K562 (cell line): ENCODE data around the gene TMC4. TPM values are rescaled to one million over a fixed set of nuclear protein-coding genes. Genes with fewer than 3 reads are reported as not detected.

Source experiments
- CAMTA2 ChIP-seq: fragments of 250-450 bp; sonication (Bioruptor Pico); conservative IDR thresholded peaks from 2 replicates; pipeline ENCODE4 v1.5.1; 2022
- ESRRB ChIP-seq: fragments of 250-450 bp; sonication (Bioruptor Pico); IDR thresholded peaks from 2 replicates; pipeline ENCODE4 v1.5.0; 2020; ENCODE audit warnings: mild to moderate bottlenecking, moderate library complexity, borderline replicate concordance
- NELFE ChIP-seq: IDR thresholded peaks from 2 replicates; pipeline ENCODE4 v1.6.1; 2011; ENCODE audit warnings: mild to moderate bottlenecking; ENCODE audit not compliant: insufficient read depth, insufficient read length
- RBM15 ChIP-seq: fragments of 200-400 bp; formaldehyde crosslinking; IDR thresholded peaks from 2 replicates; pipeline ENCODE4 v1.6.1; 2018; ENCODE audit warnings: mild to moderate bottlenecking, low read length, moderate library complexity; ENCODE audit not compliant: insufficient read depth
- SOX6 ChIP-seq: fragments of 450-650 bp; IDR thresholded peaks from 2 replicates; pipeline ENCODE4 v1.6.1; 2014; ENCODE audit warnings: mild to moderate bottlenecking
- ZFP1 ChIP-seq: fragments of 450-650 bp; formaldehyde crosslinking; IDR thresholded peaks from 2 replicates; pipeline ENCODE4 v1.4.0; 2020; ENCODE audit warnings: mild to moderate bottlenecking, mixed read lengths
- ZNF274 ChIP-seq: IDR thresholded peaks from 2 replicates; pipeline ENCODE4 v1.6.1; 2011; ENCODE audit warnings: low read depth, mild to moderate bottlenecking, low read length, moderate library complexity, borderline replicate concordance
- ZNF354B ChIP-seq: fragments of 250-450 bp; sonication (Bioruptor Pico); IDR thresholded peaks from 2 replicates; pipeline ENCODE4 v1.4.0; 2020
- ZNF436 ChIP-seq: fragments of 250-450, 450-650 bp; sonication (Bioruptor Pico); formaldehyde crosslinking; IDR thresholded peaks from 2 replicates; pipeline ENCODE4 v1.7.0; 2020; ENCODE audit warnings: mild to moderate bottlenecking
- ZNF584 ChIP-seq: fragments of 200-800 bp; sonication (Bioruptor generic); IDR thresholded peaks from 2 replicates; pipeline ENCODE4 v1.6.1; 2016; ENCODE audit warnings: low read depth, mild to moderate bottlenecking, missing genetic modification characterization, missing compliant biosample characterization
- ZNF717 ChIP-seq: fragments of 250-450 bp; sonication (Bioruptor Pico); IDR thresholded peaks from 2 replicates; pipeline ENCODE4 v1.5.0; 2021
- ZNF79 ChIP-seq: fragments of 250-450 bp; sonication (Bioruptor Pico); IDR thresholded peaks from 2 replicates; pipeline ENCODE4 v1.4.0; 2020; ENCODE audit warnings: low read depth, mild to moderate bottlenecking, moderate library complexity
- polyA plus RNA-seq, 8 experiments: library from polyadenylated mRNA; depleted of rRNA in 4 of 8; stranded (reverse) in 5 of 8; unstranded in 3 of 8; fragments of >200 nt; fragmentation: Nextera tagmentation in 2 of 8; fragmentation: Illumina TruSeq in 1 of 8; extraction: Ambion mirVana in 2 of 8; extraction: Trizol in 1 of 8; gene quantifications; 2 replicates each; pipeline versions ENCODE4 v1.2.1 to v1.2.3, GENCODE V29; 2011 to 2014; ENCODE audit warnings: inconsistent platforms in 1 of 8, missing spikeins in 1 of 8
- total RNA-seq, 7 experiments: library from RNA; depleted of rRNA in 6 of 7; stranded (reverse); fragments of >200 nt in 6 of 7; fragmentation: Illumina TruSeq in 2 of 7; extraction: Trizol in 2 of 7; gene quantifications; 2 replicates each; pipeline versions ENCODE4 v1.2.1 to v1.2.3, GENCODE V29; 2011 to 2021; ENCODE audit warnings: low replicate concordance in 1 of 7
- TF ChIP-seq, protein P1 (sequence below): fragments of 450-650 bp; IDR thresholded peaks from 2 replicates; pipeline ENCODE4 v1.6.1; 2016; ENCODE audit warnings: low read depth
- TF ChIP-seq, protein P2 (sequence below): fragments of 450-650 bp; conservative IDR thresholded peaks from 2 replicates; pipeline ENCODE4 v1.6.1; 2016; ENCODE audit warnings: missing genetic modification characterization, low read depth, mild to moderate bottlenecking, missing compliant biosample characterization, moderate library complexity
- TF ChIP-seq, protein P3 (sequence below): IDR thresholded peaks from 2 replicates; pipeline ENCODE4 v1.6.1; 2014; ENCODE audit warnings: antibody characterized with exemption
- TF ChIP-seq, protein P4 (sequence below): IDR thresholded peaks from 2 replicates; pipeline ENCODE4 v1.6.1; 2011; ENCODE audit not compliant: insufficient read length; ENCODE audit errors: extremely low read depth

TMC4 gene
- total and polyA plus RNA-seq, 9 of the 15 experiments (the other 6 are each of a cell fraction or from before 2014, with no cell fraction given) = 0.12 to 0.79 (median 0.36) TPM; not detected in 2

DNA sequence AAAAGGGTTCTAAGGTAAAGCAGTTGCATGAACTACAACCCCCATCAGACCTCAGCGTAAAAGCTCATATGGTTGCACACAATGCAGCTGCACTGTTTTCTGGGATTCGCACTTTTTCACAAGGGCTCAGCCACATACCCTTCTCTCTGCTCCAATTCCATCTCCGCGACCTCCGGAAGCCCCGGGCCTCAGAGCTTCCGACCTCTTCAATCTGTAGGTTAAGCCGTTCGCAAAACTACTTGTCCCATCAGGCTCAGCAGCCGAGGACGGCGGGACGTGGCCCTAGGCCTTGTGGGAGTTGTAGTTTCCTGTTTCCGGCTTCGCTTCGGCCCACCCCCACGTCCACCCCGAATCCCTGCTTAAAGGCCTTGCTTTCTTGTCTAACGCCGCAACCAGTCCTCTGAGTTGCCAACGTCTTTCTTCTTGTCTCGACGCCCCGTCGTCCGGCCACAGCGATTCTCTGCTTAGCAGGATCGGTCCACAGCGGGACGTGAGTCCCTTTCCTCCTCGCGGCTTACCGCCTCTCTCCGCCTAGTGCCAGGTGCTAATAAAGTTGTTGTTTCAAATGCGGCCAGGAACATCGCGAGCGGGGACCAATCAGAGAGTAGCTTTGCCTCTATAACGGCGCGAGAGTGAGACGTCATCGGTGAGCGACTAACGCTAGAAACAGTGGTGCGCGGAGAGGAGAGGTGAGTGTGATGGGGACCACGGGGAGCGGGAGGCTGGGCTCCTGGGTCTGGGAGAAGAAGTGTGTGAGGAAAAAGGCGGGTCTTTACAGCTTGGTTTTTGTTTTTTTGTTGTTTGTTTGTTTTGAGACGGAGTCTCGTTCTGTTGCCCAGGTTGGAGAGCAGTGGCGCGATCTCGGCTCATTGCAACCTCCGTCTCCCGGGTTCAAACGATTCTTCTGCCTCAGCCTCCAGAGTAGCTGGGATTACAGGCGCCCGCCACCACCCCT lies 57.6 kb downstream of the TMC4 start, which contains the start of the genes PRPF31 and TFPT (continued):
- TF ChIP-seq, protein P1, sequence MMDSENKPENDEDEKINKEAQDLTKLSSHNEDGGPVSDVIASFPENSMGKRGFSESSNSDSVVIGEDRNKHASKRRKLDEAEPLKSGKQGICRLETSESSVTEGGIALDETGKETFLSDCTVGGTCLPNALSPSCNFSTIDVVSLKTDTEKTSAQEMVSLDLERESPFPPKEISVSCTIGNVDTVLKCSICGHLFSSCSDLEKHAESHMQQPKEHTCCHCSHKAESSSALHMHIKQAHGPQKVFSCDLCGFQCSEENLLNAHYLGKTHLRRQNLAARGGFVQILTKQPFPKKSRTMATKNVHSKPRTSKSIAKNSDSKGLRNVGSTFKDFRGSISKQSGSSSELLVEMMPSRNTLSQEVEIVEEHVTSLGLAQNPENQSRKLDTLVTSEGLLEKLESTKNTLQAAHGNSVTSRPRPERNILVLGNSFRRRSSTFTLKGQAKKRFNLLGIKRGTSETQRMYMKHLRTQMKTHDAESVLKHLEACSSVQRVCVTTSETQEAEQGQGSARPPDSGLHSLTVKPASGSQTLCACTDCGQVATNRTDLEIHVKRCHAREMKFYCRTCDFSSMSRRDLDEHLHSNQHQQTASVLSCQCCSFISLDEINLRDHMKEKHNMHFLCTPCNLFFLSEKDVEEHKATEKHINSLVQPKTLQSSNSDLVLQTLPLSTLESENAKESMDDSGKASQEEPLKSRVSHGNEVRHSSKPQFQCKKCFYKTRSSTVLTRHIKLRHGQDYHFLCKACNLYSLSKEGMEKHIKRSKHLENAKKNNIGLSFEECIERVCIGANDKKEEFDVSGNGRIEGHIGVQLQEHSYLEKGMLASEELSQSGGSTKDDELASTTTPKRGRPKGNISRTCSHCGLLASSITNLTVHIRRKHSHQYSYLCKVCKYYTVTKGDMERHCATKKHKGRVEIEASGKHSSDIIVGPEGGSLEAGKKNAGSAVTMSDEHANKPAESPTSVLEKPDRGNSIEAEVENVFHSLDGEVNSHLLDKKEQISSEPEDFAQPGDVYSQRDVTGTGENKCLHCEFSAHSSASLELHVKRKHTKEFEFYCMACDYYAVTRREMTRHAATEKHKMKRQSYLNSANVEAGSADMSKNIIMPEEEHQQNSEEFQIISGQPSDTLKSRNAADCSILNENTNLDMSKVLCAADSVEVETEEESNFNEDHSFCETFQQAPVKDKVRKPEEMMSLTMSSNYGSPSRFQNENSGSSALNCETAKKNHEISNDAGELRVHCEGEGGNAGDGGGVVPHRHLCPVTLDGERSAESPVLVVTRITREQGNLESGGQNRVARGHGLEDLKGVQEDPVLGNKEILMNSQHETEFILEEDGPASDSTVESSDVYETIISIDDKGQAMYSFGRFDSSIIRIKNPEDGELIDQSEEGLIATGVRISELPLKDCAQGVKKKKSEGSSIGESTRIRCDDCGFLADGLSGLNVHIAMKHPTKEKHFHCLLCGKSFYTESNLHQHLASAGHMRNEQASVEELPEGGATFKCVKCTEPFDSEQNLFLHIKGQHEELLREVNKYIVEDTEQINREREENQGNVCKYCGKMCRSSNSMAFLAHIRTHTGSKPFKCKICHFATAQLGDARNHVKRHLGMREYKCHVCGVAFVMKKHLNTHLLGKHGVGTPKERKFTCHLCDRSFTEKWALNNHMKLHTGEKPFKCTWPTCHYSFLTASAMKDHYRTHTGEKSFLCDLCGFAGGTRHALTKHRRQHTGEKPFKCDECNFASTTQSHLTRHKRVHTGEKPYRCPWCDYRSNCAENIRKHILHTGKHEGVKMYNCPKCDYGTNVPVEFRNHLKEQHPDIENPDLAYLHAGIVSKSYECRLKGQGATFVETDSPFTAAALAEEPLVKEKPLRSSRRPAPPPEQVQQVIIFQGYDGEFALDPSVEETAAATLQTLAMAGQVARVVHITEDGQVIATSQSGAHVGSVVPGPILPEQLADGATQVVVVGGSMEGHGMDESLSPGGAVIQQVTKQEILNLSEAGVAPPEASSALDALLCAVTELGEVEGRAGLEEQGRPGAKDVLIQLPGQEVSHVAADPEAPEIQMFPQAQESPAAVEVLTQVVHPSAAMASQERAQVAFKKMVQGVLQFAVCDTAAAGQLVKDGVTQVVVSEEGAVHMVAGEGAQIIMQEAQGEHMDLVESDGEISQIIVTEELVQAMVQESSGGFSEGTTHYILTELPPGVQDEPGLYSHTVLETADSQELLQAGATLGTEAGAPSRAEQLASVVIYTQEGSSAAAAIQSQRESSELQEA = no peak; the same call in 1 of the 2 replicates
- TF ChIP-seq ZNF436 (no peak), RBM15 (no peak), ZNF717 (CRISPR knock-in tag) (no peak), SOX6 (no peak; the same call in 1 of the 2 replicates), NELFE (no peak), CAMTA2 (no peak), ZNF274 (no peak), ZNF79 (CRISPR knock-in tag) (no peak), ZNF354B (no peak), ESRRB (CRISPR knock-in tag) (no peak), ZFP1 (CRISPR knock-in tag) (no peak), ZNF584 (CRISPR knock-in tag) (peak; percentile 72; the same call in 1 of the 2 replicates)
- TF ChIP-seq, protein P2, sequence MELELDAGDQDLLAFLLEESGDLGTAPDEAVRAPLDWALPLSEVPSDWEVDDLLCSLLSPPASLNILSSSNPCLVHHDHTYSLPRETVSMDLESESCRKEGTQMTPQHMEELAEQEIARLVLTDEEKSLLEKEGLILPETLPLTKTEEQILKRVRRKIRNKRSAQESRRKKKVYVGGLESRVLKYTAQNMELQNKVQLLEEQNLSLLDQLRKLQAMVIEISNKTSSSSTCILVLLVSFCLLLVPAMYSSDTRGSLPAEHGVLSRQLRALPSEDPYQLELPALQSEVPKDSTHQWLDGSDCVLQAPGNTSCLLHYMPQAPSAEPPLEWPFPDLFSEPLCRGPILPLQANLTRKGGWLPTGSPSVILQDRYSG (tag) = peak; percentile 88
- TF ChIP-seq, protein P3, sequence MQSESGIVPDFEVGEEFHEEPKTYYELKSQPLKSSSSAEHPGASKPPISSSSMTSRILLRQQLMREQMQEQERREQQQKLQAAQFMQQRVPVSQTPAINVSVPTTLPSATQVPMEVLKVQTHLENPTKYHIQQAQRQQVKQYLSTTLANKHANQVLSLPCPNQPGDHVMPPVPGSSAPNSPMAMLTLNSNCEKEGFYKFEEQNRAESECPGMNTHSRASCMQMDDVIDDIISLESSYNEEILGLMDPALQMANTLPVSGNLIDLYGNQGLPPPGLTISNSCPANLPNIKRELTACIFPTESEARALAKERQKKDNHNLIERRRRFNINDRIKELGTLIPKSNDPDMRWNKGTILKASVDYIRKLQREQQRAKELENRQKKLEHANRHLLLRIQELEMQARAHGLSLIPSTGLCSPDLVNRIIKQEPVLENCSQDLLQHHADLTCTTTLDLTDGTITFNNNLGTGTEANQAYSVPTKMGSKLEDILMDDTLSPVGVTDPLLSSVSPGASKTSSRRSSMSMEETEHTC = peak; percentile 12; the same call in 1 of the 2 replicates
- TF ChIP-seq, protein P4, sequence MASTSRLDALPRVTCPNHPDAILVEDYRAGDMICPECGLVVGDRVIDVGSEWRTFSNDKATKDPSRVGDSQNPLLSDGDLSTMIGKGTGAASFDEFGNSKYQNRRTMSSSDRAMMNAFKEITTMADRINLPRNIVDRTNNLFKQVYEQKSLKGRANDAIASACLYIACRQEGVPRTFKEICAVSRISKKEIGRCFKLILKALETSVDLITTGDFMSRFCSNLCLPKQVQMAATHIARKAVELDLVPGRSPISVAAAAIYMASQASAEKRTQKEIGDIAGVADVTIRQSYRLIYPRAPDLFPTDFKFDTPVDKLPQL = no peak
